ENCODE results near the gene VPS72.

- TF ChIP-seq TCF7 (CRISPR knock-in tag; IDR thresholded peaks at IDR 0.05; ENCODE audit: low read depth): no peak
- no peak for TF ChIP-seq CBFB (CRISPR knock-in tag; IDR thresholded peaks at IDR 0.05; ENCODE audit: low read depth)
- TF ChIP-seq IRF1 (CRISPR knock-in tag; IDR thresholded peaks at IDR 0.05): no peak
- no peak for TF ChIP-seq CTCF (IDR thresholded peaks at IDR 0.05)
- no peak for TF ChIP-seq ARID4B (CRISPR knock-in tag; IDR thresholded peaks at IDR 0.05; ENCODE audit: borderline replicate concordance)
- no peak for TF ChIP-seq NFE2L1 (CRISPR knock-in tag; IDR thresholded peaks at IDR 0.05)
- TF ChIP-seq HMGXB4 (CRISPR knock-in tag; IDR thresholded peaks at IDR 0.05): no peak
- TF ChIP-seq MAX (CRISPR knock-in tag; IDR thresholded peaks at IDR 0.05): no peak
Measured at GRCh38 chr1:151221616-151222015, 31.6 kb upstream of the VPS72 start.
